GM18951 (cell line): Measurements from ENCODE around the gene FAM171A1.
"Not testable (repeated sequence)": the region's sequence is repeated elsewhere in the genome, so short reads cannot be mapped to it uniquely, and the experiment has no call there.

ENCODE experiments used
- POLR2A ChIP-seq: IDR thresholded peaks from 4 replicates; pipeline ENCODE4 v1.6.1; 2011; ENCODE audit warnings: mild to moderate bottlenecking; ENCODE audit not compliant: insufficient read length, insufficient read depth; ENCODE audit errors: extremely low read depth
- in situ Hi-C: fragments of 300-500 bp; cut with MboI; formaldehyde crosslinking; loops from one replicate; pipeline ENCODE4 v1.12.0; 2022; ENCODE audit warnings: low sequenced_read_pairs, mixed read lengths, inconsistent platforms; ENCODE audit not compliant: unreplicated experiment

FAM171A1 gene

GRCh38 chr10:15344256-15344875, 26.7 kb downstream of the FAM171A1 start:
- in situ Hi-C loops = no loop called here
- no peak for TF ChIP-seq POLR2A

DNA sequence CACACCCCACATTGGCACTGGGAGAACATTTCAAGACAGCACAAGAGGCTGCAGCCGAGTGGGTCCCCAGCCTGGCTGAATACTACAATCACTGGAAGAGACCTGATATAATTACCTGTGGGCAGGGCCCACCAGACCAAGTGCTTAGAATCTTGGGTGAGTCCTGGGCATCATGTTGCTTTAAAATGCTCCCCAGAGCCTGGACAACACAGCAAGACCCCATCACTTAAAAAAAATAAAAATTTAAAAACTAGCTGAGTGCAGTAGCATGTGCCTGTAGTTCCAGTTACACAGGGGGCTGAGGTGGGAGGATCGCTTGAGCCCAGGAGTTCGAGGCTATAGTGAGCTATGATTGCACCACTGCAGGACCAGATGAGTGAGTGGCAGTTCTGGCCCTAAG, 28.1 kb downstream of the FAM171A1 start:
- in situ Hi-C loops = no loop called here
- TF ChIP-seq POLR2A = no peak

DNA sequence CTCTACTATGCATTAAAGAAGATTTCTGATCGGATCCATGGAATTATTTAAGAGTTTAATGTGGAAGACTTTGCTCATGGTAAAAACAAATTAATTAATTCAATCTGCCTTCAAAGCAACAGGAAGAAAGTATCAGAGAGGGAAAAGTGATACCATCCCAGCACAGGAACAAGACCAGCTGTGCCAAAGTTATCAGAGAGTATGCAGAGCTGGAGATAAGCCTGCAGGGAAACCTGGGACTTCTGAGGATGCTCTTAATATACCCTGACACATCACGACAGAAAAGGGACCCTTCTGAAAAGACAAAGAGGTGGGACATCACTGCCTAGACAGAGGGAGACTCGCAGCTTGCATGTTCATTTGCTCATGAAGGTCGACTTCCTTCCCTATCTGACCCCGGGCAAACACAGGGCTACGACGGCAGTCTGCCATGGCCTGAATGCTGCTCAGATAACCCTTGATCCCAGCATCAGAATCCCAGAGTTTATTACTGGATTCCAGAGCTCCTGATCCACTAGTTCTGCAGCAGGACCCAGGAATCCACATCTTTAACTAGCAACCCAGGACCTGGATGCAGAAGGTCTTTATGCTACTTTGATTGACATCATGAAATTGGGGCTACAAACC, 29.5 kb downstream of the FAM171A1 start:
- no peak for TF ChIP-seq POLR2A
- in situ Hi-C loops = no loop called here

GRCh38 chr10:15339892-15340291, 31.2 kb downstream of the FAM171A1 start:
- TF ChIP-seq POLR2A = no peak
- in situ Hi-C loops = no loop called here

DNA sequence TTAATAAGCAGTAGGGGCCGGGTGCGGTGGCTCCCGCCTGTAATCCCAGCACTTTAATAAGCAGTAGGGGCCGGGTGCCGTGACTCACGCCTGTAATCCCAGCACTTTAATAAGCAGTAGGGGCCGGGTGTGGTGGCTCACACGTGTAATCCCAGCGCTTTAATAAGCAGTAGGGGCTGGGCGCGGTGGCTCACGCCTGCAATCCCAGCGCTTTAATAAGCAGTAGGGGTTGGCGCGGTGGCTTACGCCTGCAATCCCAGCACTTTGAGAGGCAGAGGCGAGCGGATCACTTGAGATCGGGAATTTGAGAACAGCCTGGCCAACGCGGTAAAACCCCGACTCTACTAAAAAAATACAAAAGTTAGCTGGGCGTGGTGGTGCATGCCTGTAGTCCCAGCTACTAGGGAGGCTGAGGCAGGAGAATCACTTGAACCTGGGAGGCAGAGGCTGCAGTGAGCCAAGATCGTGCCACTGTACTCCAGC, 33.6 kb downstream of the FAM171A1 start:
- in situ Hi-C loops = not testable (repeated sequence)

GRCh38 chr10:15336211-15336610, 34.9 kb downstream of the FAM171A1 start:
- TF ChIP-seq POLR2A = no peak
- in situ Hi-C loops = no loop called here

DNA sequence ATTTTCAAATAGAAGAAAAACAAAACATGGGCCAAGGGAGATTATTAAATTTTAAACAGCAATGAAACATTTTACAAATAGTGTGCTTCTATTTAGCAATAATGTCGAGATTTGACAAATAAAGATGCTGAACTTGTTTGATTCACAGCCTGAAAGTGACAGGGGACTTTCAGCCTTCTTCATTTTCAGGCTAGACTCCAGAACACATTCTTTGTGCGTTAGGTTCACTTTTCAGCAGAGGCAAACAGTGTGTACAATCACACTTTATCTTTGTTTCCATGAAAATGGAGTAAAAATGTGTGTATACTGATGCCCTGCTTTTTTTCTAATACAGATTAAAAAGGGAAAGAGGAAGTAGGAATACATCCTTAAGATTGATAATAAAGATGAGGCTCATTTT, 35.6 kb downstream of the FAM171A1 start:
- in situ Hi-C loops = no loop called here
- no peak for TF ChIP-seq POLR2A

DNA sequence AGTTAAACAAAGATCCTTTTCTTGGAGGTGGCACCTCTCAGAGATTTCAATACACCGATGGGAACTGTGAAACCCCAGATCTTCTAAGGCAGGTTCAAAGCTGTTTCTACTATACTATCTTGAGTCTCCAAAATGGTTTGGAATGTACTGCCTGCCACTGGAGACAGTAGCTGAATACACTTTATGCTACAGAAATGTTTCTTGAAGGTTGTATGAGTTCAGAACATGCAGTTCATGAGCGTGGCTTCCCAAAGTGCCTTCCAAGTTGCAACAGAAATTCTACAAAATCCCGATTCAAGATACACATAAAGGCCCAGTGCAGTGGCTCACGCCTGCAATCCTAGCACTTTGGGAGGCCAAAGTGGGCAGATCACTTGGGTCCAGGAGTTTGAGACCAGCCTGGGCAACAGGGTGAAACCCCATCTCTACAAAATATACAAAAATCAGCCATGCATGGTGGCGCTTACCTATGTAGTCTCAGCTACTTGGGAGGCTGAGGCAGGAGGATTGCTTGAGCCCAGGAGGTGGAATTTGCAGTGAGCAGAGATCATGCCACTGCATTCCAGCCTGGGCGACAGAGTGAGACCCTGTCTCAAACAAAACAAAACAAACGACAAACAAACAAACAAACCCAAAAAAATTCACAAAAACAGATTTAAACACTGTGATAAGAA, 36.3 kb downstream of the FAM171A1 start:
- in situ Hi-C loops = no loop called here
- TF ChIP-seq POLR2A = no peak

- TF ChIP-seq POLR2A = no peak
- in situ Hi-C loops = no loop called here
These were observed 37.0 kb downstream of the FAM171A1 start for GRCh38 chr10:15333909-15334649.

- in situ Hi-C loops = not testable (repeated sequence)
These were observed 37.9 kb downstream of the FAM171A1 start for GRCh38 chr10:15333181-15333580.

- in situ Hi-C loops = no loop called here
- TF ChIP-seq POLR2A = no peak
These were observed 39.6 kb downstream of the FAM171A1 start for GRCh38 chr10:15331461-15331860.

- no peak for TF ChIP-seq POLR2A
- in situ Hi-C loops = no loop called here
These were observed 41.7 kb downstream of the FAM171A1 start for GRCh38 chr10:15329437-15329836.

DNA sequence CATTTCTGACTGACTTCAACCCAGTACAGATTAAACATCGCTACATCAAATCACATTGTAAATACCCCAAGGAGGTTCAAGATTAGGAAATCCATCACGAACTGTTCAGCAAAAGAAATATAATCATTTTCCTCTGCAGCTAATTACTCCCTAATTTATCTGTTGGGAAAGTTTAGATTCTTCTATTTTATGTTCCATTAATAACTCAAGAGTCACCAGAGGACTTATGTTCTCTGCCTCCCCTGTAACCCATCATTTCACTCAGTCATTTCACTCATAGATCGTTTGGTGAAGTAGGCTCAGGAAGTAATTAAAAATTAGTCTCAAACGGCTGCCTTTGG, 45.2 kb downstream of the FAM171A1 start:
- in situ Hi-C loops = no loop called here
- TF ChIP-seq POLR2A = no peak
